ENCODE data around the gene IPMK.
"Not testable (repeated sequence)": the region's sequence is repeated elsewhere in the genome, so short reads cannot be mapped to it uniquely, and the experiment has no call there.

Gene IPMK

DNA sequence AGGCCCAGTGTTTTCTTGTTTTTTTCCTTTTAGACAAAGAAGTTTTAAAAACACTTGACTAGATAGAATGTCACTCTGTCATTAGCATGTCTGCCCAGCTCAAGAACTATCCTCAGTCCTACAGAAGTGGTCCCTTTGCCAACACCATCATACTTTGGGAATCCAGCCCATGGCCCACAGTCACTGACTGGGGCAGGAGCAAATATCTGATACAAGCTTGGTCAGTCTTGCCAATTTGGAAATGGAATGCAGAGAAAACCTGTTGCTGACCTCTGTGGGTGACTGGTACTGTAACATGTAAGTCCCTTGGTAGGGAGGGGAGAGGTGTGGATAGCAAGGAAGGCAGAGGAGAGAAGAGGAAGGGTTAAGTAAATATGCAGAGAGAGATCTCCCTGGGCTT lies 47.8 kb downstream of the IPMK start:
- no peak for DNase-seq

DNA sequence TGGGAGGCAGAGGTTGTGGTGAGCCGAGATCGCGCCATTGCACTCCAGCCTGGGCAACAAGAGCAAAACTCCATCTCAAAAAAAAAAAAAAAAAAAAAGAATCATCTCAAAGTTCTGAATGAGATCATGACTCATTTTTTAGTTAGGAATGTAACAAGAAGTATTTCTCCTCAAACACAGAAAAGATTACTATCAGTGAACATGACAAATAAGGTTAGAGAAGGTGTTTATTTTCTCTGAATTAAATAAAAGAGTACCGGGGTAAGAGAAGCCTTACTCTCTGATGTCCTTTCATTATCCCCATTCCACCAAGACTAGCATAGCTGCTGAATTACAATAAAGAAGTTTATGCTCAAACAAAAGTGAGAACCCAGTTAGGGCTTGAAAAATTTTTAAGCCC lies 50.1 kb downstream of the IPMK start:
- no peak for DNase-seq

DNA sequence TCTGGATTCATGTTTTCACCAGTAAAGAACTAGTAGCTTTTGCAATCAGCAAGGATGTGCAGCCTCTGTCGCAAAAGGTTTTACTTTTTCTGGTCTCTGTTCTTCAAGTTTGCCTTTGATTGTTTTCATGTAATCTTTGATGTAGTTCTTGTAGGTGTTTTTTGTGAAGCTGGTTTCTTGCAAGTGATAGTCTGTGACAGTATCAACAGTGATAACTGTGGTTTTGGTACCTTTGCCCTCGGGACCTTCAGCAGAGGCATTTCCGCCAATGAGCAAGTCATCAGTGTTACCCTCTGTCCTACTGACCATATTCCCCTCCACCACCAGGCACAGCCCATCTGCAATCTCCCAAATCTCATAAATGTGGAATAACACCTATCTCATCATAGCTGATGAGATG lies 55.1 kb downstream of the IPMK start:
- no peak for DNase-seq

- no peak for DNase-seq
Measured at GRCh38 chr10:58210160-58210559, 57.5 kb downstream of the IPMK start.

- DNase-seq, result no peak
Measured at GRCh38 chr10:58209669-58210068, 58.0 kb downstream of the IPMK start.

DNA sequence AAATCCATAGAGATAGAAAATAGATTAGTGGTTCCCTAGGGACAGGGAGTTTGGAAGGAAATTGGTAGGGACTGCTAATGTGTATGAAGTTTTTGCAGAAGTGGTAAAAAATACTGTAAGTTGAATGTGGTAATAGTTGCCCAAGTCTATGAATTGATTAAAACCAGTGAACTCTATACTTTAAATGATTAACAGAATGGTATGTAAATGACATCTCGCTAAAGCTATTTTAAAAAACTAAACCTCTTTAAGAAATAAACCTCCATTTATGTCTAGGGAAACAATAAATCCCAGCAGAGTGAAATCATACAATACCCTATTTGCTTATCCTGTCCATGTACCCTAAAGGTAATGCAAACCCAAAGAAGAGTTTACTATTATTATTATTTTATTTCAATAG lies 61.4 kb downstream of the IPMK start:
- DNase-seq, result no peak

- DNase-seq, result no peak
Measured at GRCh38 chr10:58201704-58202103, 66.0 kb downstream of the IPMK start.

DNA sequence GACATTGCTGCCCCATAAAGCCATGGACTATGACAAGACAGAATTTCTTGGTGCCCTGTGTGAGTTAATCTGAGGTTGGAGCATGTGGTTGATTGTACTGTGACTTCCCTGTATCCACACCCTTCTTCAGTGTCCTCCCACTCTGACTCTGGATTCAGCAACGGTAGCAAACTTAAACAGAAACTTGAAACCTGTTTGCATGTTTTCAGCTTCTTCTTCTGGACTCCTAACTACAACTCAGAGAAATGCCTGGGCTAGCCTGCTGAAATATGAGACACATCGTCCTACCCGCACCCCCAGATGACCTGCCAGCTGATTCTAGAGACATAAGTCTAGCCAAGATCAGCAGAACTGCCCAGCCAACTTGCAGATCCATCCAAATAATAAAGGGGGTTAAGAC lies 78.4 kb downstream of the IPMK start:
- DNase-seq, result no peak

DNA sequence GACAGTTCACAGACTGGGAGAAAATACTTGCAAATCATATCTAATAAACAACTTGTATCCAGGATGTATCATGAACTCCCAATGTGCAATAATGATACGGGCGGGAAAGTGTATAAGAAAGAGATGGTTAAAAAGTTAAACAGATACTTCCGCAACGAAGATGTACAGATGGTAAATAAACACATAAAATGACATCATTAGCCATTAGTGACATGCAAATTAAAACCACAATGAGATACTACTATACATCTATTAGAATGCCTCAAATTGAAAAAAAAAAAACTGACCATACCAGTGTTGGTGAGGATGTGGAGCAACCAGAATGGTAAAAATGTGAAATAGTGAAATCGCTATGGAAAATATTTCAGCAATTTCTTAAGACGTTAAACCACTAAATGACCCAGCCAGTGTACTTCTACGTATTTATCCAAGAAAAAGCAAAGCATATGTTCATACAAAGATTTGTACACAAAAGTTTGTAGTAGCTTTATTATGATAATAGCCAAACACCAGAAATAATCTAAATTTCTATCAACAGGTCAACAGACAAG lies 83.5 kb downstream of the IPMK start:
- DNase-seq, result no peak

DNA sequence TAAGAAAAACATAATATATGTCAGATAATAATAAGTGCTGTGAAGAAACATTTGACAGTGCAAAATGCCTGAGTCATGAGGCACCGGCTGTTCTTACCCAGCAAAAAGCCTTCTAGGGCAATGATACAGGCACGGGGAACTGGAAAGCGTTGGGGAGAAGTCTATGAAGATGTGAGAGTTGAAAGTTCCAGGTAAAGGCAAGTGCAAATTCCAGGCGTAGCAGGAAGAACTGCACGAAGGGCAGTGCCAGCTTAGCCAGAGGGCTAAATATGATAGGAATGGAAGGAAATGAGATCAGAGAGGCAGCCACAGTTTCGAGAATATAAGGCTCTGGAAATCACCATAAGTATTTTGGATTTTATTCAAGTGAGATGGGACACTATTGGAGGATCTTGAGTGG lies 87.0 kb downstream of the IPMK start:
- DNase-seq, result no peak

GRCh38 chr10:58179238-58179637 lies 88.5 kb downstream of the IPMK start:
- no peak for DNase-seq

DNA sequence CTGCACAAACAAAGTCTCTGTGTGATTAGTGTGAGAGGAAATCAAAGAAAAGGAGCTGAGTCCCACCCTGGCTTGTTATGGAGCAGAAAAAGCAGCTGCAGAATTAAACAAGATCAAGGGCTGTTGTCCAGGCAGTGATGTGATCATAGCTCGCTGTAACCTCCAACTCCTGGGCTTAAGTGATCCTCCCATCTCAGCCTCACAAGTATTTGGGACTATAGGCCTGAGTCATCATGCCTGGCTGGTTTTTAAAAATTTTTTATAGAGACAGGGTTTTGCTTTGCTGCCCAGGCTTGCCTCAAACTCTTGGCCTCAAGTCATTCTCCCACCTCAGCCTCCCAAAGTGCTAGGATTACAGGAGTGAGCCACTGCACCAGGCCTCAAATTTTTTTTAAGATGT lies 88.9 kb downstream of the IPMK start:
- DNase-seq, result no peak

- peak; percentile 1 for DNase-seq
Measured at GRCh38 chr10:58177362-58177947, 90.2 kb downstream of the IPMK start.

DNA sequence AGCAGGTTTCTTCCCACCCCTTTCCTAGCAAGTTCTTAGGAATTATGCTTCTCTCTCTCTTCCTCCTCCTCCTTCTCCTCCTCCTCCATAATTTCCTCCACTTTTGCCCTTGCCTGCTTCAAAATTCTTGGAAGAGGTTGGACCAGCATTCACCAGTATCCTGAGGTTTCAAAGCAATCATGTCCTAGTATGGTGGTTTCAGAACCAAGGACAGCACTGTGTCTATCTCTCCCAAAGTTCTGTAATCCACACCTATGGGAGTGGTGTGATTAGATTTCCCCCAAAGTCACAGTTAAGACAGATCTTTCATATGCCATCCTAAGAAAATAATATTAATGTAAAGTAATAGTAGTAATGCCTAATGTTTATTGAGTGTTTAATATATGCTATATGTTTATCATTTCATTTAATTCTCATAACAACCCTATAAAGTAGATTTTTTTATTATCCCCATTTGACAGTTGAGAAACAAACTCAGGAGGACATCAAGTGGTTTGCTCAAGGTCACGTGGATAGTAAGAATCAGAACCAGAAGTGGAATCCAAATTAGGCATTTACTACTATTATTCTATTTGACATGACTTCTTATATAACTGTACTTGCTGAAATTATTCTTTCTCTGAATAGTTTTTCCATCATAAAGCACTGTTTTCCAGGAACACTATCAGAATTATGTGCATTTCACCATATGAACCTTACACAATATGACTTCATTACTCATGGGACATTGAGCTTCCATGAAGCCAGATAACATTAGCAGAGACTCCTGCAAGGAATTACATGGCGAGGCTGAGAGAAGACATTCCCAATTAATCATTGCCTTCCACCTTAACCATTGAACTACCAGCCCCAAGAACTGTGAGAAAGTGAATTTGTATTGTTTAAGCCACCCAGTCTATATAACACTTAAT lies 91.4 kb downstream of the IPMK start:
- no peak for DNase-seq

DNA sequence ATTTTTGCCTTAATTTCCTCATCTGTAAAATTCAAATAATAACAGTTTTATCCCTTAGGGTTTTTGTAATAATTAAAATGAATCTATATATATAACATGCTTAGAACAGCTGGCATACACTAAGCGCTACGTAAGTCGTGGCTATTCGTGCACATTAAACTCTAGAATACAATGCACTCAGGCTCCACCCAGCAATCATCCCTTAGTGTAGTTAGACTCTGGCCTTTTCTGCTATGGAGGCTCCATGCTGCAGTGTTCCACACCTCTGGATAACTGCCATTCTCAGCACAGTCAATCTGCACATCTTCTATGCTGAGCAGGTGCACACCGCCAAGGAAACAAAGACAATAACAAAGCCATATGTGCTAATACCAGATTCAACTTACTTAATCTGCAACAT lies 92.9 kb downstream of the IPMK start:
- DNase-seq, result no peak

DNA sequence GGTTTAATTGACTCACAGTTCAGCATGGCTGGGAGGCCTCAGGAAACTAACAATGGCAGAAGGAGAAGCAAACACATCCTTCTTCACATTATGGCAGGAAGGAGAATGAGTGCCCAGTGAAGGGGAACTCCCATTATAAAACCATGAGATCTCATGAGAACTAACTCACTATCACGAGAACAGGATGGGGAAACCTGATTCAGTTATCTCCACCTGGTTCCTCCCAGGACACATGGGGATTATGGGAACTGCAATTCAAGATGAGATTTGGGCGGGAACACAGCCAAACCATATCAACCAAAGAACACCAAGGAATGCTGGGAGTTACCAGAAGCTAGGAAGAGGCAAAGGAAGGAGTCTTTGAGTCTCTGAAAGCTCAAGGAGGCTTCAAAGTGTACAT lies 94.3 kb downstream of the IPMK start:
- DNase-seq, result no peak

DNA sequence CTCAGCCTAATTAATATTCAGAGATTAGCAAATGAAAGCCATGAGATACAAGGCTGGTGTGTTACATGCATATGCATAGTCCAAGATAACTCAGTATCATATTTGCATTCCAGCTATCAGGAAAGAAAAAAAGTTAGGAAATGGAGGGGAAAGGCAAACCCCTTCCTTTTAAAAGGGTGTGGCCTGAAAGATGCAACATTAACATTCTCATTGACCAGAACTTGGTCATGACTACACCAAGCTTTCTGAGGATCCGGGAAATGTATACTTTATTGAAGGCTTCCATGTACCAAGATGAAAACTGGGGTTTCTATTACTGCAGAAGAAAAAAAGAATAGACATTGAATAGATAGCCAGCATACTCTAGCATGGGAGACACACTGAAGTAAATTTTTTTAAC lies 96.5 kb downstream of the IPMK start:
- DNase-seq, result no peak

GRCh38 chr10:58164517-58164916 lies 103.2 kb downstream of the IPMK start:
- no peak for DNase-seq

DNA sequence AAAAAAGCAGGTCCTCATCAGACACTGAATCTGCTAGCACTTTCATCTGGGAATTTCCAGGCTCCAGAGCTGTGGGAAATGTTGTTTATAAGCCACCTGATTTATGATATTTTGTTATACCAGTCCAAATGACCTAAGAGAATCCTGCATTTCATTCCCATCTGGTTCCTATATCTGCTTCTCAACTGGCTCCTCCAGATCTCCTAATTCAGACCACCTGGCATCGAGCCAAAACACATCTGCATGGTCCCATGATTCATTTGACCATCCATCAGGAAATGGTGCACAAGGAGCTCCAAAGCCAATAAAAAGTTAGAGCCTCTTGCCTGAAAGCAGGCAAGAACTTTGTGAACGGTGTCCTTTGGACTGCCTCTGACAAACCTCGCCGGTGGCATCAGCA lies 108.9 kb downstream of the IPMK start:
- no peak for DNase-seq

DNA sequence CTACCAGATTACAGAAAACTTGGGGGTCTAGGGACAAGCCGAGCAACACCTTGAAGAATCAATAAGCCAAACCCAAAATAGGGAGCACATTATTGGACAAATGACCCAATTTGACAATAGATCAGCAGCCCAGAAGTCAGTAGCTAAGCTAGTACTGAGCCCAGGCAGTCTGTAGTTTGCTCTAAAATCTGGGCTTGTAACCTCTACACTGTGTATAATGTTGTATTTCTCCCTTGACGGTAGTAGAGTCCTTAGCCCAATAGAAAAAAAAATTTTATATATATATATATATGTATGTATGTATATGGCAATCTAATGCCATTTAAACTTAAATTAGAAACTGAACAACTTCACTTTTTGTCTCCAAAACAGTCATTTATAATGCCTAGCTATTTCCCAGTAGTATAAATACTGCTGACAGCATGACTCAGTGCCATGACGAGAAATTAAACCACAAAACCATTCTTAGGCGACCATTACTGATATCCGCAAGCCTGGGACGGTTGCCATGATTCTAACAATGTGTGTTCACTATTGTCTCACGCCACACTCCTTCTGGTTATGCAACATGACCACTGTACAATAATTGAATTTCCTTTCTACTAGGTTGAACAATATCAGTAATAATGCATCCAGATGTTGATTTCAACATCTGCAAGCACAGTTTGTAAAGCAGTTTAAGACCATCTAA lies 110.5 kb downstream of the IPMK start:
- DNase-seq, result no peak

DNA sequence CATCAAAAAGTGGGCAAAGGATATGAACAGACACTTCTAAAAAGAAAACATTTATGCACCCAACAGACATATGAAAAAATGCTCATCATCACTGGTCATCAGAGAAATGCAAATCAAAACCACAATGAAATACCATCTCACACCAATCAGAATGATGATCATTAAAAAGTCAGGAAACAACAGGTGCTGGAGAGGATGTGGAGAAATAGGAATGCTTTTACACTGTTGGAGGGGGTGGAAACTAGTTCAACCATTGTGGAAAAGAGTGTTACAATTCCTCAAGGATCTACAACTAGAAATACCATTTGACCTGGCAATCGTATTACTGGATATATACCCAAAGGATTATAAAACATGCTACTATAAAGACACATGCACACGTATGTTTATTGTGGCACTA lies 111.8 kb downstream of the IPMK start:
- DNase-seq, result not testable (repeated sequence)

- DNase-seq, result no peak
Measured at GRCh38 chr10:58153751-58154150, 113.9 kb downstream of the IPMK start.

DNA sequence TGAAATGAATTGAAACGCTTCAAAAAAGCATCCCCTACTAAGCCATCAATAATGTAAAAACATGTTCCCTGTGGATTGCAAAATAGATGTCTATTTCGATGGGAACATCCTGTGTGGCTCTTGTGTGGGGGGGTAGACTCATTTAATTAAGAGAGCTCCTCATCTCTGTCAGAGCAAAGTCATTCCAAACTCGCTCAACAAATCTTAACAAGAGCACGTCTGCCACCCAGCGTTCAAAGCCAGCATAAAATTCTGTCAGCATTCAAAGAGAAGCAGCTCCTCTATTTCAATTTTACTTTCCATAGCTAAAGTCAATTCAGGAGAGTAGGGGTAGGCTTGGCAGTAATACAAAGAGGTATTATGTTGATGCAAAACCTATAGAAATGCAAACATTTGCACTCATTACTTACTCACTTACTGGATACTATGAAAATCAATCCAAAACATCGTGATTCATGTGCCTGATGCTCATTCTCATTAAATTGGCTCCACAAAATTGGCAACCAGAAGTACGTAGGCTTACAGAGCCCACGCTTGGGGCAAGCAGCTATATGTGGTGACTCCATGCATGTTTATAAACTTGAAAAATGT lies 114.9 kb downstream of the IPMK start:
- DNase-seq, result no peak

All from NCI-H187 treated with DMSO at 0.1 percent for 48 hours (cell line).